ENCODE data around the gene DCPS. TPM values are rescaled to one million over a fixed set of nuclear protein-coding genes. Genes with fewer than 3 reads are reported as not detected.
A peak's percentile ranks its signal among the peaks of the same experiment; 100 is the strongest.
"Not testable (repeated sequence)": the region's sequence is repeated elsewhere in the genome, so short reads cannot be mapped to it uniquely, and the experiment has no call there.

The DCPS gene
- polyA plus RNA-seq, 12 donors: 12.6 to 21.4 (median 17.9) TPM; not detected in 1

DNA sequence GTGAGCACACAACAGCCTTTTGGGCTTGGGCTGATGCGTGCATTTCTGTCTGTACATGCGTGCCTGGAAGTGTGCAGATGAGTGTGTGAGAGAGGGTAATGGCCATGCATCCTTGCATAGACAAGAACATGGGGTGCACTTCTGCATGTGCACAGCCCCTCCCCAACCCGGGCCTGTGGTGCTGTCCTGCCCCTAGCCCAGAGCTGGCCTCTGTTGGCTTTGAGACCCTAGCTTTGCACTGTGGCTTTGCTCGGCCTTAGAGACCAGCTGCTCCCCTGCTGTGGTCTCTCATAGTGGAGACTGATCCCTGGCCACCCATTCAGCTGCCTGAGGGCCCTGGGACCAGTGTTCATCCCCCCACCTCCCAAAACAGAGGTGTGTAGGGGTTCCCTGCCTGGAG is 77.0 kb downstream of the DCPS start:
- no peak for DNase-seq

DNA sequence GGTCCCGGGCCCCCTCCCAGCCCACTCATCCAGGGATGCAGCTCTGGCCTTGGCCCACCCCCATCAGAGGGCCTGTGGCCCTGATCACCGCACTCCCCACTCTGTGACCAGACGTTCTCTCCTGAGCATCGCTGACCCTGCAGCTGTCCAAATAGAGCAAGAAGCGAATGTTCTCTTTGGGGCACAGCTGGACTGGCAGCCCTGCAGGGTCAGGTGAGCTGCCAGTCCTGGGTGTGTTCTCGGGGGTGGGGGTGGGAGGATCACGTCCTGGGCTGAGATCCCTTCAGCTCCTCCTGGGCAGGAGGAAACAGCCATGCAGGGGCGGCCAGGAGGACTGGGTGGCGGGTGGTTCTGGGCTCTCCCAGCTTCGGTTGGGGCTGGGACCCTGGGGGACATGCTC is 78.1 kb downstream of the DCPS start:
- DNase-seq: not testable (repeated sequence)

DNA sequence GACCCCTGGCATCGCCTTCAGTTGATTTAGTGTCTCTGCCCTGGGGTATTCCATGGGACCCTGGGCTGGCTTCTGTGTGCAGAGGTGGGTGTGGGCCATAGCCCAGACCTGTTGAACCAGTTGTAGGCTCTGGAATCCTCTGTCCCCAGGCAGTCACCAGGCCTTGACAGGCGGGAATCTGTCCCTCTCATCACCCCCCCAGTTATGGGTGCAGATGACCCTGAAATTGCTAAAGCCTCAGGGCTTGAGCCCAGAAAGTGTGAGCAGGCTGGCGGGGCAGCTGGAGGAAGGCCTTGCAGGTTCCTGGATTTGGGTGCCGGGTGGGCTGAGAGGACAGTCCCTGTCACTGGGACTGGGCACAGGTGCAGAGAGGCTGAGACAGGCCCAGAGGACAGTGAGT is 78.8 kb downstream of the DCPS start:
- DNase-seq: not testable (repeated sequence)

DNA sequence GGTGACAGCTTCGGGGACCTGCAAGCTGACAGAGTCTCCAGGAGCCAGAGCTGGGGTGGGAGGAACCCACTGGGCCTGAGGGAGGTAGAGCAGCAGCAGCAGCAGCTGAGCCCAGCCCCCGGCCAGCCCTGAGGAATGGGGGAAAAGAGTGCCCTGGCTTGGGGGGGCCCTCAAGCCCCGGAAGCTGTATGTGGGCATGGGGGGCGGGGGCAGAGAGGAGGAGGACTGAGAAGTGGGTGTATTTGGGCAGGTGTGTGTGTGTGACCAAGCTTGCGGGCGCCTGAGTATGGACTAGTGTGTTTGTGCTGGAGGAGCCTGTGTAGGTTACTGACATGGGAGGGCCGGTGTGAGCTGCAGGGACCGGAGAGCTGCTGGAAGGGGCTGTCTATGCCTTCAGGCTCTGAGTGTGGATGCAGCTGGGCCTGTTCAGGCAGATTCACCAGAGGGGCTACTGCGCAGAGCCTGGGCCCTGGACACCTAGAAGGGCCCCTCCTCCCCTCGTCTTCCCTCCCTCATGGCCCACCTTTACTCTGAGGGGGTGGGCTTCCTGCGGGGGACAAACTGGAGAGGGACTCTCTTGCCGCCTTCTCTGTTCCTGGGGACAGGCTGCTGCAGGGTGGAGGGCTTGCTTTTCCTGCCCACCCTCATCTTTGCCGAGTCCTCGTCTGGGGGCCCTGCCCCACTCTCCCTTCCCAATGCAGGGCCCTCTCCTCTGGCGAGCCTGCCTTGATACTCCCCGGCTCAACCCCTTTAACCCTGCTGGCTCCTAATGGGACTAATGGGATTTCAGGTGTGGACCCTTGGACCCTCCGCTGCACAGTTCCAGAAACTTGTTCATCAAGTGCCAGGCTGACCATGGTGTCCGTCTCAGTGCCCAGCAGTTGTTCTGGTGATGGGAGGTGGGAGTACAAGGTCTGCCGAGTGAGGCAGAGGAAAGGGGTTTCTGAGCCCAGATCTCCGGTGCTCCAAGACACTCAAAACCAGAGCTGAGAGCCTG is 79.8 kb downstream of the DCPS start:
- DNase-seq: no peak

DNA sequence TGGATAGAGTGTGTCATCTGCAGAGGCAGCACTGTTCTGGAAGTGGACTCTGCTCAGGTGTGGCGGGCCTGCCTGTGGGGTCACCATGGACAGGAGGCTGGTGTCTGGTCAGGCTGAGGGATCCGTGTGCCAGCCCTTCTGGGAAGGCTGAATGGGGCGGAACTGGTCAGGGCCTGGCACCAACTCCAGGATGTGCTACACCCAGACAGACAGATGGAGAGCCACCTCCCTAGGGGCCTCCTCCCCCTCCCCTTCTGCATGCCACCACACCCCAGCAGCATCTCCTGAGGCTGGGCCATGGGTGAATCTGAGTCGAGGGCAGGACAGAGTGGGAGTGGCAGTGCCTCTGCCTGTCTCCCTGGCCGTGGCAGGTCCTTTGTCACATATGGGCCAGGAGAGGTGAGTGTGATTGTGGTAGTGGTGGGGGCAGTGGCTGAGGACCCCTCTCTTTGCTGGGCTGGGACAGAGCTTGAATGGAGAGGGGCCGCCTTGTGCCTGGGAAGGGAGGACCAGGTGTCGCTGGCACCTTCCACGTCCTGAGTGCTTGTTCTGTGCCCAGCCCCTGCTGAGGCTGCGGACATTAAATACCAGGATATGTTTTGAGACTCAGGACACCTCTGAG is 80.7 kb downstream of the DCPS start:
- no peak for DNase-seq

DNA sequence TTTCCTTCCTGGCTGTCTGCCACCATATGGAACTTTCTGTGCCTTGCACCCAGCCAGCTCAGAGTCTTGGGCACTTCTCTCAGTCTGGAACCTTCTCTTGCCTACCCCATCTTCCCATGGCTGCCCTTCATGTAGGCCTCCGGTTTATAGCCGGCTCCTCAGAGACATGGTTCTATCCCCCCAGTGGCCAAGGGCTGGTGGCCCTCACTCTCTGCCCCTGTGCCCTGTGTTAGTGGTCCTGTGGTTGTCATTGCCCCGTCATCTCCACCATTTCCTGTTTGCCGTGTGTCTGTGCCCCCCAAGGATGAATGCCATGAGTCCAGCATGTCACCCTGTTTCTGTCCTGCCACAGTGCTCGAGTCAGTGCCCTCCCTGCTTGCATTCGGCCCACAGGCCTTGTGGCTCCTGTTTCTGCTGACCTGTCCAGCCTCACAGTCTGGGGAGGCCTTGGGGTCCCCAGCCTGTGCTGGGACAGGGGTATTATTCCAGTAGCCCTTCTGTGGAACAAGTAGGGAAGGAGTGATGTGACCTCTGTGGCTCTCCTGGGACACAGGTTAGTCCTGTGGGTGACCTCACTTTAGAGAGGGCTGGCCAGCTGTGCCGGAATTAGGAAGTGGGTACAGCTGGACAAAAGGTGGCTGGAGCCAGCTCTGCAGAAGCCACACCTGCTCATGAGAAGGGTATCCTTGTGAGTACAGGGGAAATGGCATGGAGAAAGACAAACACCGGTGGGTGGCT is 82.3 kb downstream of the DCPS start:
- no peak for DNase-seq

DNA sequence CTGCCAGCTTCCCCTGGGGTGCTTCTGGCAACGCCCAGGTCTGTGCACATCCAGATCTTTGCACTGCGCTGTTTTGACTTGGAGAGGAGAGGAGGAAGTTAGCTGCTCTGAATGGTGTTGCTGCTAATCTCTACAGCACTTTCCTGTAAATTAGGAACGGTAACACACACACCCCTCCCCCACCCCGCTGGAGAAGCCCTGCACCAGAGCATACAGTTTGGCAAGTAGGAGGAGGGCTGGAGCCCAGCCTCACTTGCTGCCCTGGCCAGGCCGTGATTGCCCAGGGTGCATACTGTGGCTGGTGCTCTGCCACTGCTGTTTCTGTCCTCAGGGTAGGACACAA is 82.8 kb downstream of the DCPS start:
- not testable (repeated sequence) for DNase-seq

DNA sequence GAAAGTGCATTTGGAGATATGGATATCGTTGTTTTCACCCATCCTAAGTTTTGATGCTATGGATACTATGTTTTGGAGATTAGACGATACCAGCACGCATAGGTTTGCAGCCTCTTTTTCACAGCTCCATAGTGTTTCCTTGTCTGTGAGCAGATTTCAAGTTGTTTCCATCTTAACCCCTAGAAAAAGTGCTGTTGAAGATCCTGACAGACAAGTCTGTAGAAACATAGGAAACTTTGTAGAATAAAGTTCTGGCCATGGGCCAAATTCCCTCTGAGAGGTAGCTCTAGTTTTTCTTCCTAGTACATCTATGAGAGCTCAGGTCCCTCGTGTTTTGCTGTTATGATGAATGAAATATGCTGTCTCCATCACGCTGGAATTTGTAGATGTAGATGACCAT is 84.0 kb downstream of the DCPS start:
- no peak for DNase-seq

DNA sequence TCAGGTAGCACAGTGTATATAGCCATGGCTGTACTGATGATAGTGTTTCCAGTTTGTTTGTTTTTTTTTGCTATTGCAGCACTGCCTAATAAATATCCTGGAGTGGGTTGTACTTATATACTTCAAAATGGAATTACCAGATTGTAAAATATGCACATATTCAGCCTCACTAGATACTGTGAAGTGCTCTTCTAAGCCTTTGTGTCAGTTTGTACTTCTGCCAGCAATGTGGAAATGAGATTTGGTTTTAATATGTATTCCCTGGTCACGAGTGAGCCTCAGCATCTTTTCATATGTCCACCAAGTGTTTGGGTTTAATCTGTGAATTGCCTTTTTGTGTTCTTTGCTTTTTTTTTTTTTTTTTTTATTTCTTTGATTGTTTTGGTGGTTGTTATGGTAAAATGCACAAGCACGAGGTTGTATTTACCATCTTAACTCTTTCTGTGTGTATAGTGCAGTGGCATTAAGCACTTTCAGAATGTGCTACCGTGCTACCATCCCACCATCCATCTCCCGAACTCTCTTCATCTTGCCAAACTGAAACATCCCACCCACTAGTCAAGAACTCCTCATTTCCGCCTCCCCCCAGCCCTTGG is 86.5 kb downstream of the DCPS start:
- no peak for DNase-seq

DNA sequence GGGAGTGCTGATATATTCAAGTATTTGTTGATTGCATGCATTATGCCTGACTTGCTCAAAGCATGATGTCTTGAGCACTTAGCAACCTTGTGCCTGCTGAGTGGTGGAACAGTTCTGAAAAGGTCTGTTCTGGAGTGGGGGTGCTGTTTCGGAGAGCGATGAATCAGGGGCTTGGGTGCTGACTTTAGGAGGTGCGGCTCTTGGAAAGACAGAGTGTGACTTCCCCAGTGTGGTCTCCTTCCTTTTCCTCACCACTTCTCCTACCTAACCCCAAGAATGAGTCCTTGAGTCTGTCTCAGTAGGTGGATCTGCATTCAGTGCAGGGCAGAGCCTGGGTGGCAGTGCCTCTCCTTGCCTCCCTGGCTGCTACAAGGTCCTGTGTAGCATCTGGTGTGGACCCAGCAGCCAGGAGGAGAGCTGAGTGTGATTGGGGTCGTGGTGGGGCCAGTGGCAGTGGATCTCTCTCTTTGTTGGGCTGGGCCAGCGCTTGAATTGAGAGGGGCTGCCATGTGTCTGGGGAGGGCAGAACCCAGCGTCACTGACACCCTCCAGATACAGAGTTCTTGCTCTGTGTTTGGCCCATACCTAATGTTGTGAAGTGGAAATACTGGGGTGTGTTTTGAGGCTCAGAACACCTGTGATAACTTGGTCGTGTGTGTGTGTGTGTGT is 87.6 kb downstream of the DCPS start:
- no peak for DNase-seq

DNA sequence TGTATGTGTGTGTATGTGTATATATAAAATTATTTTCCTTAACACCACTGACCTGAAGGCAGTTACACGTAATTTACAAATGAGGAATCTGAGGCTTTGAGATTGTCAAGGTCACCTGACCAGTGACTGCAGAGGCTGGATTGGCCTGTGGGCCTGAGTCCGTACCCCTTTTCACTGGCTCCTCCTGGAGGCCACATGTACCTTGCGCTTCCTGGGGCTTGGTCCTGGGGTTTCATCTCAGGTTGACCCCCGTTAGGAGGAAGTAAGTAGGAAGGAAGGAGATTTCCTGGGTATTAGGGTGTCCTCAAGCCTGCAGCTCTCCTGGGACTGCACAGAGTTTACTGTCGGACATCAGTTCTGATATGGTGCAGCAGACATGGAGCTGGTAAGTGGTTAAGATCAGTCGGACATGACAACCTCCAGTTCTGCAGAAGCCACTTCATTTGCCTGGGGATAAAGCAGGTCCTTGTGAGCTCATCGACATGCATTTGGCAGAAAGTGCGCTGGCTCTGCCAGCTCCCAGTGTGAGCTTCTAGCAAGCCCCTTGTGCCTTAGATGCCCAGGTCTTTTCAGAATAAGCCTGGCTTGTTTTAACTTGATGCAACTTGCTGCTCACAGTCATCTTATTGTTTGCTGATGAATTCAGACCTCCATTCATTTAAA is 88.2 kb downstream of the DCPS start:
- DNase-seq: no peak

DNA sequence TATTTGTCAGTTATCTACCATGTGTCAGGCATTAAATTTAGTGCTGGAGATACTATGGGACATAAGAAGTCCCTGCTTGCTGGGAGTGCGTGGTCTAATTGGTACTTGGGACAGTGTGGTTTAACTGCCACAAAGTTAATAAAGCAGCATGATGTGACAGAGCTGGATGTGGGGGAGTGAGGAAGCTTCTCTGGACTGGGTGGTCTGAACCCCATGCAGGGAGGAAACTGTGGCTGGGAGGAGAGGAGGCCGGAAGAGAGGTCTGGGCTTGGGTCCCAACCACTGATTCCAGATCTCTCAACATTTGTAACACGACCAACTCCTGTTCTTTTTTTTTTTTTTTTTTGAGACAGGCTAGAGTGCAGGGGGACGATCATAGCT is 88.8 kb downstream of the DCPS start:
- DNase-seq: peak; percentile 64

DNA sequence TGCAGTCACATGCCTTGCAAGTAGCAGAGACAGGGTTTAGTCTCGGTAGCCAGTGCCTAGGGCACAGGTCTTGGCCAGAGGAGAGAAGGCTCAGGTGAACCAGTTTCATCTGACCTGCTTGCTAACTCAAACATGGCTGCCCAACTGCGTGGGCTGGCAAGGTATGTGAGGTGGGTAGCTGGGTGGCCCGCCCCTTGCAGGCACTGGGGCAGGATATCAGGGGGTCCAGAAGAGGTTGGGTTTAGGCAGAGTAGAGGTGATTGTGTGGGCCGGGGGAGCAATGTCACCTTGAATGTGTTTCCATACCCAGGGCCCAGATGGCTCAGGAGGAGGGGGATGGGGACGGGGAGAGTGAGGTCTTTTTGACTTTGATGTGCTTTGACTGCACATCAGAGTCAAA is 89.3 kb downstream of the DCPS start:
- DNase-seq: no peak

DNA sequence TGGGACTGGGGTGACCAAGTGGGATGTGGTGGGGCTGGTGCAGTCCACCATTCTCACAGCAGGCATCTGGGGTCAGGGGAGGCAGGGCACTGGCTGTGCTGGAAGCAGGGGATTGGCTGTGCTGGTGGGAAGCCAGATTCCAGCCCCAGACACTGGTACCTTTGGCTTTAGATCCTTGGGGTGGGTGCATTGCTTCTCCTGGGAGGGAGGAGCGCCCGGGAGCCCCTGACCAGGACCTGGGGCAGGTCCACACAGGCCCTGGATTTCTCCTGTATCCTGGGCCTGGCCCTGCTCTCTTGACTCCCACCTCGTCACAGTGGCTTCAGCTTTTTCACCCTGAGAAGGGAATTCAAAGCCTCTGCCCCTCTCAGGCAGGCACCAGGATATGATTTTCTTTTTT is 90.2 kb downstream of the DCPS start:
- no peak for DNase-seq

DNA sequence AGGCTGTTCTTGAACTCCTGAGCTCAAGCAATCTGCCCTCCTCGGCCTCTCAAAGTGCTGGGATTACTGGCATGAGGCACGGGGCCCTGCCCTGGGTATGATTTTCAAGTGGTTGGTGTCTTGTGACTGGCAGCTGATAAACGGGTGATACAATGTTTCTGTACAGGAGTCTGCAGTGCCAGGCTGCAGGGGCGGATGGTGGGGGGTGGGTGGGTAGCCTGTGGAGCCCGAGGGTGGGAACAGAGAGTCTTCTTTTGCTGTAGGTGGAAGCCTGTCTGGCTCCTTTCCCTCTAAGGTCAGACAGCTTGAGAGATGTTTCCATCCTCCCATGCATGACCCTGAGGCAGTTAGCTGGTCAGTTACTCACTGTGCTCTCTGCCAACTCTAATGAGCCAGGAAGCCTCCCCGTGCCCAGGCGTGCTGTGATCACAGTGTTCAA is 90.8 kb downstream of the DCPS start:
- not testable (repeated sequence) for DNase-seq

Other genes with a start within 250 kb of the DCPS start
- gene CDON, start 241.2 kb upstream of the DCPS start, polyA plus RNA-seq (ENCODE audit: insufficient read length in 12 of 12): 10 to 100 TPM in 11 of 12 donors, not detected in 1; 12.4 to 74.0 (median 27.3) TPM
- gene RPUSD4, start 92.4 kb upstream of the DCPS start, polyA plus RNA-seq (ENCODE audit: insufficient read length in 12 of 12): 10 to 100 TPM in 11 of 12 donors, not detected in 1; 30.1 to 52.2 (median 41.7) TPM
- gene FAM118B, start 92.3 kb upstream of the DCPS start, polyA plus RNA-seq (ENCODE audit: insufficient read length in 12 of 12): 10 to 100 TPM in 11 of 12 donors, not detected in 1; 18.3 to 27.1 (median 23.1) TPM
- gene SRPRA, start 35.2 kb upstream of the DCPS start, polyA plus RNA-seq (ENCODE audit: insufficient read length in 12 of 12): 10 to 100 TPM in 11 of 12 donors, not detected in 1; 53.7 to 68.9 (median 64.2) TPM
- 10 to 100 TPM in 11 of 12 donors, not detected in 1; 10.0 to 42.9 (median 25.1) TPM for gene FOXRED1, start 34.9 kb upstream of the DCPS start, polyA plus RNA-seq (ENCODE audit: insufficient read length in 12 of 12)
- gene TIRAP, start 21.0 kb upstream of the DCPS start, polyA plus RNA-seq (ENCODE audit: insufficient read length in 12 of 12): 10 to 100 TPM in 2 of 12 donors, 1 to 10 TPM in 9, not detected in 1; 6.9 to 16.5 (median 8.2) TPM
- 10 to 100 TPM in 11 of 12 donors, not detected in 1; 15.3 to 29.7 (median 25.2) TPM for gene ST3GAL4, start 51.6 kb downstream of the DCPS start, polyA plus RNA-seq (ENCODE audit: insufficient read length in 12 of 12)